Stromal cell of bone marrow (primary cell): Measurements from ENCODE around the gene CKM.

Experiments
- DNase-seq: peaks from one replicate; pipeline ENCODE4 v3.0.0-alpha.2; 2012; ENCODE audit warnings: low read depth

CKM gene

DNA sequence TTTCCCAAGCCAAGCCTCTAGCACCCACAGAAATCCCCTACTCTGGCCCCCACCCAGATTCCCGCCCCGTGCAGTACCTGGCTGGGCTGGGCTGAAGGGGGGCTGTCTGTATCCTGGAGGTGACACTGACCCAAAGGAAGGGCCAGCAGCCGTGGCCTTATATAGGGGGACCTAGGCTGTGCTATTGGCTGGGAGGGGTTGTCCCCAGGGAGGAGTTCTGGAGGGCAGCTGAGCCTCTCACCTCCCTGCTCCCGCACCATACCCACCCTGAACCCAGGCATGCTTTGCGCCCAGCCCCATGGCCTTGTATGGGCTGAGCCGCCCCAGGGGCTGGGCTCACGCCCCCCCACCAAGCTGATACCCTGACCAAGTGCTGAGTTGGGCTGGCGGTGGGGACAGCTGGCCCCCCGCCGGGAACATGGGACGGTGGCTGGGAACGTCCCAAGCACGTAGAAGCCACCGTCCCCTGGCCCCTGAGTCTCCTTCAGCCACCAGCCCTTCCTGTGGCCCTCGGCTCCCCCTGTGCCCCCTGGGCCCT, at the start of gene CKM:
TSS of gene CKM (minus strand) at position 132 of the 538 bp plus-strand sequence. CDS start 3,162 bp downstream, outside the sequence.
- DNase-seq: no peak

- DNase-seq: peak; percentile 97
Observed at GRCh38 chr19:45370410-45371204, 47.9 kb upstream of the CKM start, which contains the start of gene ERCC2. Gene ERCC2, minus strand, starts transcription at chr19:45370573. Its CDS starts 33 bp downstream, at chr19:45370540.

- DNase-seq: no peak
Observed at GRCh38 chr19:45368737-45369340, 46.2 kb upstream of the CKM start.

- no peak for DNase-seq
Observed at GRCh38 chr19:45368127-45368526, 45.5 kb upstream of the CKM start.

DNA sequence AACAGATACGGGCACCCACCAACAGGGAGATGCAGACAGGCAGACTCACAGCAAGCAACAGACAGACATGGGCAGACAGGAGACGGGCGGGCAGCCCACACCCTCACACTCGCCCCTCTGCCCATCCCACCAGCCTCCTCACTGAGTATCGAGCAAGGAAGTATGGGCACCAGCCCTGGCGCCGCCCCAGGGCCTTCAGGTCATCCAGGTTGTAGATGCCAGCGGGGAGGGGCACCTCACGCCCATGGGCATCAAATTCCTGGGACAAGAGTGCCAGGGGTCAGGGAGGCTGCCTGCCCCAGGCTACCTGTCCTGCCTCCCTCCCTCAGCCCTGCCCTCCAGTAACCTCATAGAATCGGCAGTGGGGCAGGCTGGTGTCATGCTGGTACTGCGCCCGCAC, 42.0 kb upstream of the CKM start:
- no peak for DNase-seq

GRCh38 chr19:45363861-45364459, 41.3 kb upstream of the CKM start:
- no peak for DNase-seq

DNA sequence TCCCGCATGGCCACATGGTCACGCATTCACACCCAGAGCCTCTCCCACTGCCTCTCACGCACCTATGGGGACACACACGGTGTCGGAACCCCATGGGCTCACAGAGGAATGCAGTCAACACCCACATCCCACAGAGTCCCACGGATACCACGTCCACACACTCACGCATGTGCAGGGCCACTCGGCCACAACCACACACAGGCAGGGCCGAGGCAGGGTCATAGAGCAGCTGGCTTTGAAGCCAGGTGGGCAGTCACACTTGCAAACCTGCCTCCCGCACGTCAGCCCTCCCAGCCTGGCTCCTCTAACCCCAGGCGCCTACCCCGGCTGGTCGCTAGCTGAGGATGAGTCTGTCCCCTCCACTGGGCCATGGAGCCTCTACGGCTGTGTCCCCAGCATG, 39.6 kb upstream of the CKM start:
- no peak for DNase-seq

DNA sequence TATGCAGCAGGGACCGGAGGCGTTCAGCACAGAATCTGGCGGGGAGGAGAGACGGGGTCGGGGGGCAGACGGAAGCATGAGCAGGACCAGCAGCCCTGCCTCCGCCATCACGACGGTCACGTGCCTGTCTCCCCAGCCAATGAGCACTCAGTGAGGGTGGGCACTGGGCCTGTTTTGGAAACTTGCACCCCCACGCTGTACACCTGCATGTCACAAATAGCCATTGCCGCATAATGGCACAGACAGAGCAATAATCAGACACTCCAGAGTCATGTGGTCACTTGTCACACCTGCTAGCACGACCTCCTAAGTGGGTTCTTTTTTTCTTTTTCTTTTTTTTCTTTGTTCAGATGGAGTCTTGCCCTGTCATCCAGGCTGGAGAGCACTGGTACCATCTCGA, 38.9 kb upstream of the CKM start:
- no peak for DNase-seq

- DNase-seq: no peak
Observed at GRCh38 chr19:45358213-45358792, 35.6 kb upstream of the CKM start.

DNA sequence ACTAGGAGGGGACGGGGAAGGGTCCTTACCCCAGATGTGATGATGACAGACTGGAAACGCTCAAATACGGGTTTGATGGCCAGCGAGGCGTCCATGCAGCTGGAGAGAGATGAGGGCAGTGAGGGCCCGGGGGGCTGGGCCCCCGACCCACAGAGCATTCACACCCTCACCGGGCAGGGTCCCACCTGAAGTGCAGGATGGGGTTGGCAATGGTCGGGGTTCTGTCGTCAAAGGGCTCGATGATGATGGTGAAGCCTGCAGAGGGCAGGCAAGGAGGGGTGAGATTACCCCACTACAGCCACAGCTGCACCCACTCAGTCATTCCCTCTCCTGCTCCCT, 34.7 kb upstream of the CKM start:
- DNase-seq: no peak

GRCh38 chr19:45356760-45357444, 34.2 kb upstream of the CKM start:
- DNase-seq: no peak

DNA sequence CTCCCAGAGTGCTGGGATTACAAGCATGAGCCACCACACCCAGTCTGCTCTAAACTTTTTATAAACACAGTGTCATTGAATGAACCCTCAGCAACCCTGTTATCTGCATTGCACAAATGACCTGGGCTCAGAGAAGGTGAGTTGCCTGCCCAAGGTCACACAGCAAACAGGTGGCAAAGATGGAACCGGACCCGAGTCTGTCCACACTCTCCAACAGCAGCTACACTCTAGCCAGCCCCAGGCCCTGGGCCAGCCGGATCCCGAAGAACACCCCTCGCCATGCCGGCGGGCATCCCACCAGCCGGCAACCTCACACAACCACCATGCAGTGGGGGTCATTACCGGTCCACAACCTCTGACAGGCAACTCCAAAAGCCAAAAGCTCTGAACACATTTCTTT, 33.2 kb upstream of the CKM start:
- DNase-seq: no peak

- no peak for DNase-seq
Observed at GRCh38 chr19:45355402-45355801, 32.7 kb upstream of the CKM start.

DNA sequence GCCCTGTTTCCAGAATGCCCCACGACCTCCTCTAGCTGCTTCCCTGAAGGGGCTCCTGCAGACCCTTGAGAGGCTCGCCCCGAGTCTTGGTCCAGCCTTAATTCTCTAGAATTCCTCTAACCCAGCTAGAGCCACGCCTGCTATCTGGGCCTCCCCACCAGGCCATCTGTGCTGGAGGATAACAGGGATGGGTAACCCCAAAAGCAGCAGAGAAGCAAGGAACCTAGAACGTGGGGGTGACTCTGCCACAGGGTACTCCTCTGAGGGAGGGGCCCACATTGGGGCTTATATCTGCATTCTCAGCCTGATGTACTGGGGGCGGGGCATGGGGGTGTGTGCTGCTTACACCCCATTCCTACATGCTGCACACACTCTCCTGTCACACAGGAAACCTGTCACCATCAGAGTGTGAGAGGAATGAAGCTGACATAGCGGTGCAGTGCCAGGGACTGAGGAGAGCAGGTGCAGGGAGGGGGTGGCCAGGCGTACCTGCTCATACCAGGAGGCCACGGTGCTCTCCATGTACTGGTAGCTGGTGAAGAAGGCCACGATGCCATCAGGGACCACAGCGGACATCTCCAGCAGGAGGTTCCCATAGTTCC, 31.7 kb upstream of the CKM start:
- DNase-seq: no peak

- no peak for DNase-seq
Observed at GRCh38 chr19:45352914-45353796, 30.5 kb upstream of the CKM start.

DNA sequence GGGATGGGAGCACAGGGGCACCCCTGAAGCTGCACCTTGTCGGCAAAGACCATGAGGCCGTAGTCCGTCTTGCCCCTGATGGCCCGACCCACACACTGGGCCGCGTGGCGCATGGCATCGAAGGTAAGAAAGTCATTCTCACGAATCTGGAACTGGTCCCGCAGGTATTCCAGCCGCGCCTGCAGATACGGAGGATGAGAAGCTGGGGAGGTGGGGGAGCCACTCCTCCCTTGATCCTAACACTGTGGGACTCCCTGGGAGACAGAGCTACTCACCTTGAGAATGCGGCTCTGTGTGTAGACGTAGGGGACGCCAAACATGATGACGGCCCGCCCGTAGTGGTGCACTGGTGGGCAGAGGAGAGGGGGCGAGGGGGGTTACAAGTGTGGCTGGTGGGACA, 29.8 kb upstream of the CKM start:
- DNase-seq: no peak

- DNase-seq: no peak
Observed at GRCh38 chr19:45352062-45352461, 29.4 kb upstream of the CKM start.

DNA sequence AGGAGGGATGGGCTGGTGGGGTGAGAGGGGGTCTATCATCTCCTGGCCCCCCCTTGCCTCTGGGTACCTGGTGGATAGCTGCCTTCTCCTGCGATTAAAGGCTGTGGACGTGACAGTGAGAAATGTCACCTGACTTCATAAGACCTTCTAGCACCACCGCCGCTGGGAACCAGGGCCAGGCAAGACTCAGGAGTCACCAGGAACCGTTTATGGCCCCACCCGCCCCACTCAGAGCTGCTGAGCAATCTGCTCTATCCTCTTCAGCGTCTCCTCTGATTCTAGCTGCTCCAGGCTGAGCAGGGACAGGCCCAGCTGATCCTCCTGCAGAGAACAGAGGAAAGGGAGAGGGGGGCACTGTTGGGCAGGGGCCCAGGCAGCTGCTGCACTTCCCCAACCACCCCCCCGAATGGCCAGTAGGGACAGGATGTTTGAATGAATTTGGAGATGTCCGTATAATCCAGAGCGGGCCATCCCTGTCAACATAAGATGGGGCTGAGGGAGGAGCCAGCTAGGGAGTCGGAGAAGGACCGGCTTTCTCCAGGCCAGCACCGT, 28.8 kb upstream of the CKM start:
- DNase-seq: no peak

DNA sequence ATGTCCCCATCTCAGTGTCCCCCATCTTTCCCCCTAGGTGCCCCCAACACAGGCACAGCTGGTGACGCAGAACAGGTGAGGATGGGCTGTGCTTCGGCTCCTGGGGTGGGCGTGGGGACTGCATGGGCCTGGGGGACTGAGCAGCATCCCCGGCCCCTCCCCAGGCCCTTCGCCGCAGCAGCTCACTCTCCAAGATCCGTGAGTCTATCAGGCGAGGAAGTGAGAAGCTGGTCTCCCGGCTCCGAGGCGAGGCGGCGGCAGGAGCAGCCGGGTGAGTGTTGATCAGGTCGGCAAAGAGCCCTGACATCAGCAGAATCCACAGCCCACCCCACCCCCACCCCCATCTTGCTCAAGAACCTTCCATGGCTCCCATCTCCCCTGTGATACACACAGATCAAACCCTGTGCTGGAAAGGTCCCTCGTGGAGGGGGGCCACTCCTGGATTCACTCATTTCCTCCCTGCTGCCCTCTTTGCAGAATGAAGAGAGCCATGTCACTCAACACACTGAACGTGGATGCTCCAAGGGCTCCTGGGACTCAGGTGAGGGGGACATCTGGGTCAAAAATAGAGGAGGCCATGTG, 27.9 kb upstream of the CKM start:
- no peak for DNase-seq

DNA sequence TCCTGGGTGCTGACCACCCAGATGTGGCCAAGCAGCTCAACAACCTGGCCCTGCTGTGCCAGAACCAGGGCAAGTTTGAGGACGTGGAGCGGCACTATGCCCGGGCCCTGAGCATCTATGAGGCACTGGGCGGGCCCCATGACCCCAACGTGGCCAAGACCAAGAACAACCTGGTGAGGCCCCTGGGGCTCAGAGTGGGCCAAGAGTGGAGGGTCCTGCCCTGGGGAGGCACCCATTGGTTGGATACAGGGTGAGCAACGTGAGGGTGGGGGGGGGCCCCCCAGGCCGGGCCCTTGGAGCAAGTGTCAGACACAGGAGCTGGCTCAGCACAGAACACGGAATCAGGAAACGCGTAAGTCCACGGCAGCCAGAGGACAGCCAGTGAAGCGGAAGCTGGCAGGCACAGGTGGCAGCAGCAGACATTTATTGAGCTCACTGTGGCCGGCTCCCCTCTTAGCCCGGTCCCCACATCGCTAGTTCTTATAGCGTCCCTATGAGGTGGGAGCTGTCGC, 26.8 kb upstream of the CKM start:
- DNase-seq: no peak
